GM10266 (cell line): Measurements from ENCODE around the gene HAUS5.

ENCODE experiments used
- DNase-seq: peaks from one replicate; pipeline ENCODE4 v3.0.0; 2012; ENCODE audit errors: extremely low spot score
- CTCF ChIP-seq: IDR thresholded peaks from 2 replicates; pipeline ENCODE4 v1.5.1; 2012; ENCODE audit warnings: mild to moderate bottlenecking, low read depth; ENCODE audit not compliant: control insufficient read depth, insufficient read depth; ENCODE audit errors: missing control alignments

The HAUS5 gene, protein sequence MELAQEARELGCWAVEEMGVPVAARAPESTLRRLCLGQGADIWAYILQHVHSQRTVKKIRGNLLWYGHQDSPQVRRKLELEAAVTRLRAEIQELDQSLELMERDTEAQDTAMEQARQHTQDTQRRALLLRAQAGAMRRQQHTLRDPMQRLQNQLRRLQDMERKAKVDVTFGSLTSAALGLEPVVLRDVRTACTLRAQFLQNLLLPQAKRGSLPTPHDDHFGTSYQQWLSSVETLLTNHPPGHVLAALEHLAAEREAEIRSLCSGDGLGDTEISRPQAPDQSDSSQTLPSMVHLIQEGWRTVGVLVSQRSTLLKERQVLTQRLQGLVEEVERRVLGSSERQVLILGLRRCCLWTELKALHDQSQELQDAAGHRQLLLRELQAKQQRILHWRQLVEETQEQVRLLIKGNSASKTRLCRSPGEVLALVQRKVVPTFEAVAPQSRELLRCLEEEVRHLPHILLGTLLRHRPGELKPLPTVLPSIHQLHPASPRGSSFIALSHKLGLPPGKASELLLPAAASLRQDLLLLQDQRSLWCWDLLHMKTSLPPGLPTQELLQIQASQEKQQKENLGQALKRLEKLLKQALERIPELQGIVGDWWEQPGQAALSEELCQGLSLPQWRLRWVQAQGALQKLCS

DNA sequence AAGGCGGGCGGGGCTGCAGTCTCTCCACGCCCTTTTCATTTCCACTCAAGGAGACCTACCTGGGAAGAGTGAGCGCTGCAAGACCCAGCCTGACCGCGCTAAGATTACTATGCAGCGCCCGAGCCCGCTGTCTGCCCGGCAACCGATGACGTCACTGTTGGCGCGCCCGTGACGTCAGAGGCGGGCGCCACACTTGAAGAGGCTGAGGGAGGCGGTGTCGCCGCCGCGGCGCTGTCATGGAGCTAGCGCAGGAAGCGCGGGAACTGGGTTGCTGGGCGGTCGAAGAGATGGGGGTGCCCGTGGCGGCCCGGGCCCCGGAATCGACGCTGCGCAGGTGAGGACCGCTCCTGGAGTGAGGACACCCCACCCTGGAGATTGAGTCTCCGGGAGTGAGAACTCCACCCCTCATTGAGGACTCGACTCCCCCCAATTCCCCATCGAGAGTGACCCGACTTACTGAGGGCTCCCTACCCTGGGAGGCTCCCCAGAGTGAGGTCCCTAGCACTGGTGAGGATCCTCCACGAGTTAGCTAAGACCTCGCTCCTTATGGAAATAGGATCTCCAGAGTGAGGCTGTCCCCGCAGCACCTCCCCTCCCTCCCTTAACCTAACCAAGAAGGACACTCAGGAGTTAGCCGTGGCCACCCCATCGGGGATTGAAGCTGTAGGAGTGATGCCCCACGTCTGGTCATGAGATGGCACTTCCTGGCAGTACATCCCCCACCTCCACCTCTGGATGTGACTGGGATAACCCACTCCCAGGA is at the start of gene HAUS5:
TSS of gene HAUS5 (plus strand) at position 177 of the 763 bp plus-strand sequence. CDS start at position 237, 60 bp downstream.
- DNase-seq: peak; percentile 94
- no peak for TF ChIP-seq CTCF

DNA sequence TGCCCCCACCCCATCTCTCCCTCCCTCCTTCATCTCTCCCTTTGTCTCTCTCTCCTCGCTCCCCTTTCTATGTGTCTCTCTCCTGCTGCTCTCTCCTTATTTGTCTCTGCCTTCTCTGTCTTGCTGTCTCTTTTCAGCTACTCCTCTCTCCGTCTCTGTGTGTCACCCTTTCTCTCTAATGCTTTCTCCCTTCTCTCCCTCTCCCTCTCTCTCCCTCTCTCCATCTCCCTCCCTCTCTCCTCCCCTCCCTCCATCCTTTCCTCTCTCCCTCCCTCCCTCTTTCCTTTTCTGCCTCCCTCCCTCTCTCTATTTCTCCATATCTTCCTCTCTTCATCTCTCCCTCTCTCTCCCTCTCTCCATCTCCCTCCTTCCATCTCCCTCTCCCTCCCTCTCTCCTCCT is 49.8 kb upstream of the HAUS5 start:
- TF ChIP-seq CTCF: no peak
- no peak for DNase-seq

DNA sequence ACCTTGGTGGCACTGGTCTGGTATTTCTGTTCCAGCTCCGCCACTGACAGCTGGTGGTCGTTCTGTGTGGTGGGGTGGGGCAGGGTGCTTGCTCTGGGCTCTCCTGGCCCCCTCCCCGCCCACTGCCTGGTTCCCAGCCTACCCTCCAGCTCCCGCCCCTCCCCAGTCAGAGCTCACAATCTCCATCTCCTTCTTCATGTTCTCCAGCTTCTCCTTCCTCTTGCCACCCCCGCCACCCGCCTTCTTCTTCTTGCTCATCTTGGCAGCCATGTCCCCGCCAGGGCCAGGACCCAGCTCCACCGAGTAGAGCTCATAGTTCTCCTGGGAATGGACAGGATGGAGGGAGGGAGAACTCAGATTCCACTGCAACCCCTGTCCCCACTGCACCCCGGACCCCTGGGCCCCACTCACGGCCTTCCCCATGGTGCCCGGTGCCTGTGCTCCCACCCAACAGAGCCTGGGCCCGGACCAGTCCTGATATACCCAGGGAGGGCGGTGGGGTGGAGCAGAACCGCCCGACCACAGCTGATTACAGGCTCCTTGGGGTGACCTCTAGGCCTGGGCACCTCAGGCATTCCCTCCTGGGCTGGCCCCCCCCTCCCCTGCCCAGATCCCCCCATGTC is 49.2 kb upstream of the HAUS5 start, which contains the start of gene ATP4A:
TSS of gene ATP4A (minus strand) at position 452 of the 623 bp plus-strand sequence. CDS start at position 423, 29 bp downstream.
- DNase-seq: no peak

DNA sequence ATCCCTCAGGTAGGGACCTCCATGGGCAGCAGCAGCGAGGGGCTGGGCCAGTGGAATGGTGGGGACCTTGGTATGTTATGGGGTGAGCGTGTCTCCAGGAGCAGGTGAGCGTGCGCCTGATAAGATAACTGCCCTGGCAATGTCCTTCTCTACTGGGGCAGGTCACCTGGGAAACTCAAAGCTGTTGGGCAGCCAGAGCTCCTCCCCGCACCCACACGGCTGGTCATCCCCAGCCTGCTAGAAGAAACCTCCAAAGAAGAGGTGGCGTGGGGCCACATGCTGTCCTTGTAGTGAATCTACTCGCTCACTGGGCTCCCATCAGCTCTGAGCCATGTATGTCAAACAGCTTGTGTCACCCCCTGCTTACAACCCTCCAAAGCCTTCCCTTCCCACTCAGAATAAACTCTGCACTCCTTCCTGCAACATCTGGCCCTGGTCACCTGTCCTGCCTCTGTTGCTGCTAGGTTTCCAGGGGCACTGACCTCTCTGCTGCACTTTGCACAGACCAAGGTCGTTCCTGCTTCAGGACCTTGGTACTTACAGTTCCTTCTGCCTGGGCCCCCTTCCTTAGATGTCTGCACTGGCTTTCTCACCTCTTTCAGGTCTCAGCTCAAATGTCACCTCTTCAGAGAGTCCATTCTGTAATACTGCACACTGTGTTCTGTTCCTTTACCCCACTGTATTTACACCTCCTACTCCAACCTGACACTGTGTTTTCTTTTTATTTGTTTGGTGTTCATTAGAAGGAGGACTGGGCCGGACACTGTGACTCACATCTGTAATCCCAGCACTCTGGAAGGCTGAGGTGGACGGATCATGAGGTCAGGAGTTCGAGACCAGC is 47.3 kb upstream of the HAUS5 start:
- no peak for TF ChIP-seq CTCF
- DNase-seq: no peak

More for the DNA sequence above, 49.2 kb upstream of the HAUS5 start, which contains the start of gene ATP4A:
- TF ChIP-seq CTCF: no peak

DNA sequence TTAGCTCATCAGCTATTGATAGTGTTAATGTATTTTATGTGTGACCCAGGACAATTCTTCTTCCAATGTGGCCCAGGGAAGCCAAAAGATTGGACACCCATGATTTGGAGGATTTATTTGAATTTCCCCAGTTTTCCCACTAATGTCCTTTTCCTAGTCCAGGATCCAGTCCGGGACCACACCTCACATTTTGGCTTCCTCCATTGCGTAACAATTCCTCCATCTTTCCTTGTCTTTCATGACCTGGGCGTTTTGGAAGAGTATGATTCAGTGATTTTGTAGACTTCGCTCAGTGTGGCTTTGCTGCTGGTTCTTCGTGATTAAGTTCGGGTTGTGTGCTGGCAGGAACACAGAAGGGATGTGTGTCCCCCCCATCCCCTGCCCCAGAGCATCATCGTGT is 45.8 kb upstream of the HAUS5 start:
- no peak for DNase-seq
- TF ChIP-seq CTCF: no peak

DNA sequence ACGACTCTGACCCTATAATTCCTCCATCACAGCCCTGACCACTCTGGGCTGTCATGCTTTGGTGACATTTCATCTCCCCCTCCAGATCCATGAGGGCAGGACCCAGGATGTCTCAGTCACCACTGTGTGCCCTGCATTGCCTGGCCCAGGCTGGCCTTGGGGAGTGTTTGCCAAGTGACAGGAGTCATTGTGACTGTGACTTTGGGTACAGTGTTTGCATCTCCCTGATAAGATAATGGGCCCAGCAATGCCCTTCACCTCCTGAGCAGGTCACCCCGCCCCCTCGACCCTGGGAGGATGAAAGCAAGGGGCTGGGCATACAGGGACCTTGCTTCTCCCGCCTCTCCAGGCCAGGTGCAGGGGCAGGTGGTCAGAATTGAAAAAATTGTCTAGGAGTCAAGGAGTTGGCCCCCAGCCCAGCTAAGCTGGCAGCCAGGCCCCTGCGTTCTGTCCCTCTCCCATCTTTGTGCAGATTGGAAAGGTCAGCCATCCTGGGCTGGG is 43.2 kb upstream of the HAUS5 start:
- no peak for TF ChIP-seq CTCF
- DNase-seq: no peak
